ENCODE measurements around the gene MAN2B2. TPM values are rescaled to one million over a fixed set of nuclear protein-coding genes. Genes with fewer than 3 reads are reported as not detected.
A peak's percentile ranks its signal among the peaks of the same experiment; 100 is the strongest.

MAN2B2 gene
- total and polyA plus RNA-seq, 2 of the 4 experiments (the other 2 are of a cell fraction), result 13.4 to 34.1 TPM

GRCh38 chr4:6643141-6643847, 68.3 kb downstream of the MAN2B2 start:
- Histone ChIP-seq H3K14ac (replicated peaks; ENCODE audit: low read depth, low read length) (no peak overlapping the region), H3K27me3 (ENCODE audit: control insufficient read depth, insufficient read depth, low read length) (peaks cover 2% of the 10 kb centered on the region; the same call in 1 of the 2 replicates), H2AFZ (replicated peaks; ENCODE audit: low read length, poor library complexity) (no peak overlapping the region), H3K9me3 (ENCODE audit: control insufficient read depth, insufficient read depth, low read length) (no peaks in the 10 kb centered on the region), H3K9ac (ENCODE audit: low read depth, low read length) (no peak overlapping the region), H2AK9ac (replicated peaks; ENCODE audit: low read depth, low read length, poor library complexity) (no peak overlapping the region), H4K8ac (ENCODE audit: low read depth in 2 of 2, low read length in 2 of 2) (no peak overlapping the region), H3K36me3 (ENCODE audit: control insufficient read depth, insufficient read depth, low read length) (peaks cover 13% of the 10 kb centered on the region), H3K27ac (ENCODE audit: insufficient read depth, low read length) (no peak overlapping the region), H4K5ac (ENCODE audit: low read depth, low read length) (no peak overlapping the region), H2BK15ac (ENCODE audit: low read depth, low read length) (no peak overlapping the region), H3K4me3 (ENCODE audit: insufficient read depth, low read depth, low read length) (no peak overlapping the region), H3K4ac (ENCODE audit: low read depth, low read length) (no peak overlapping the region), H4K91ac (ENCODE audit: insufficient read depth, low read depth, low read length) (no peak overlapping the region), H2BK5ac (ENCODE audit: low read depth, low read length, poor library complexity, severe bottlenecking) (no peak overlapping the region), H3K18ac (ENCODE audit: low read depth, low read length) (no peak overlapping the region), H3K9me1 (ENCODE audit: insufficient read depth, low read length) (peaks cover 13% of the 10 kb centered on the region), H2BK120ac (ENCODE audit: low read depth, low read length) (no peak overlapping the region), H2BK20ac (ENCODE audit: low read depth, low read length) (no peak overlapping the region), H3K4me2 (ENCODE audit: low read depth, low read length) (peak overlapping the region; percentile 23), H4K20me1 (ENCODE audit: insufficient read depth, low read length) (peaks cover 35% of the 10 kb centered on the region), H3K56ac (ENCODE audit: extremely low read depth, insufficient read depth, low read length) (no peak overlapping the region), H3K79me1 (ENCODE audit: low read depth in 1 of 2, low read length in 2 of 2) (peaks cover 12 to 41% of the 10 kb centered on the region in 2 experiments), H3K4me1 (ENCODE audit: control insufficient read depth, insufficient read depth, low read length) (peaks cover 10% of the 10 kb centered on the region), H2AK5ac (ENCODE audit: low read depth, low read length) (no peak overlapping the region), H3K23ac (ENCODE audit: low read depth, low read length) (peak overlapping the region; percentile 26; the same call in 1 of the 2 replicates)
- 100% methylated on average over 1 of the region's 8 CpGs; no CpG with 5 or more reads in 1 of the 2 experiments for WGBS, 2 experiments (ENCODE audit: extremely low coverage in 2 of 2, insufficient read length in 1 of 2)
- no peak for ATAC-seq (ENCODE audit: low read depth)
- in situ Hi-C loops (cut with MboI; ENCODE audit: low sequenced_read_pairs), result no loop called here
- ChIA-PET CTCF (interaction anchor here (0.6 kb wide), 1 partner anchor 17 kb away, joined by 3 read pairs; no protein-coding TSS in a partner anchor), POLR2A (ENCODE audit: unreplicated experiment) (no interaction called here)
- intact Hi-C loops (cut with micrococcal nuclease), result no loop called here
- no peak for DNase-seq
- dilution Hi-C loops (cut with HindIII; ENCODE audit: low sequenced_read_pairs, unreplicated experiment), result no loop called here
- TF ChIP-seq MXI1 (IDR thresholded peaks at IDR 0.05; ENCODE audit: borderline replicate concordance, low read depth, low read length) (no peak), SMC3 (IDR thresholded peaks at IDR 0.05; ENCODE audit: low read depth, low read length) (no peak), NFE2L2 (IDR thresholded peaks at IDR 0.05; ENCODE audit: low read depth, low read length) (no peak), ELK1 (IDR thresholded peaks at IDR 0.05; ENCODE audit: borderline replicate concordance, low read depth, low read length) (no peak), RFX5 (IDR thresholded peaks at IDR 0.05; ENCODE audit: low read depth, low read length) (no peak), RAD21 (IDR thresholded peaks at IDR 0.05; ENCODE audit: low read length) (no peak), MAZ (IDR thresholded peaks at IDR 0.05; ENCODE audit: borderline replicate concordance, low read depth, low read length) (no peak), USF2 (IDR thresholded peaks at IDR 0.05; ENCODE audit: low read depth, low read length) (no peak), CEBPB (IDR thresholded peaks at IDR 0.05; ENCODE audit: low read depth, low read length) (no peak), BHLHE40 (IDR thresholded peaks at IDR 0.05; ENCODE audit: low read depth, low read length) (no peak), POLR2A (IDR thresholded peaks at IDR 0.05; ENCODE audit: low read depth, low read length) (no peak), FOS (IDR thresholded peaks at IDR 0.05; ENCODE audit: low read depth, low read length) (no peak), MAFK (IDR thresholded peaks at IDR 0.05; ENCODE audit: low read depth, low read length) (no peak), RCOR1 (IDR thresholded peaks at IDR 0.05; ENCODE audit: insufficient replicate concordance, low read length) (no peak), CHD1 (IDR thresholded peaks at IDR 0.05; ENCODE audit: low read depth, low read length) (no peak)
- TF ChIP-seq, protein P1, sequence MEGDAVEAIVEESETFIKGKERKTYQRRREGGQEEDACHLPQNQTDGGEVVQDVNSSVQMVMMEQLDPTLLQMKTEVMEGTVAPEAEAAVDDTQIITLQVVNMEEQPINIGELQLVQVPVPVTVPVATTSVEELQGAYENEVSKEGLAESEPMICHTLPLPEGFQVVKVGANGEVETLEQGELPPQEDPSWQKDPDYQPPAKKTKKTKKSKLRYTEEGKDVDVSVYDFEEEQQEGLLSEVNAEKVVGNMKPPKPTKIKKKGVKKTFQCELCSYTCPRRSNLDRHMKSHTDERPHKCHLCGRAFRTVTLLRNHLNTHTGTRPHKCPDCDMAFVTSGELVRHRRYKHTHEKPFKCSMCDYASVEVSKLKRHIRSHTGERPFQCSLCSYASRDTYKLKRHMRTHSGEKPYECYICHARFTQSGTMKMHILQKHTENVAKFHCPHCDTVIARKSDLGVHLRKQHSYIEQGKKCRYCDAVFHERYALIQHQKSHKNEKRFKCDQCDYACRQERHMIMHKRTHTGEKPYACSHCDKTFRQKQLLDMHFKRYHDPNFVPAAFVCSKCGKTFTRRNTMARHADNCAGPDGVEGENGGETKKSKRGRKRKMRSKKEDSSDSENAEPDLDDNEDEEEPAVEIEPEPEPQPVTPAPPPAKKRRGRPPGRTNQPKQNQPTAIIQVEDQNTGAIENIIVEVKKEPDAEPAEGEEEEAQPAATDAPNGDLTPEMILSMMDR (conservative IDR thresholded peaks at IDR 0.05; ENCODE audit: low read depth, low read length), result no peak
- BruUV-seq (replicated peaks), result no TSS peak

Measured in IMR-90 (cell line).